Stimulated activated CD8-positive, alpha-beta memory T cell treated with anti-CD3 and anti-CD28 coated beads, Interleukin-4, amount 100 ng/mL, for 4 hours (primary cell): ENCODE data around the gene PDLIM4.

Experiments
- DNase-seq, 2 donors: peaks; one replicate each; pipeline ENCODE4 v3.0.0-alpha.2; 2020; ENCODE audit warnings: low read depth in 2 of 2, low spot score in 1 of 2

PDLIM4 gene

DNA sequence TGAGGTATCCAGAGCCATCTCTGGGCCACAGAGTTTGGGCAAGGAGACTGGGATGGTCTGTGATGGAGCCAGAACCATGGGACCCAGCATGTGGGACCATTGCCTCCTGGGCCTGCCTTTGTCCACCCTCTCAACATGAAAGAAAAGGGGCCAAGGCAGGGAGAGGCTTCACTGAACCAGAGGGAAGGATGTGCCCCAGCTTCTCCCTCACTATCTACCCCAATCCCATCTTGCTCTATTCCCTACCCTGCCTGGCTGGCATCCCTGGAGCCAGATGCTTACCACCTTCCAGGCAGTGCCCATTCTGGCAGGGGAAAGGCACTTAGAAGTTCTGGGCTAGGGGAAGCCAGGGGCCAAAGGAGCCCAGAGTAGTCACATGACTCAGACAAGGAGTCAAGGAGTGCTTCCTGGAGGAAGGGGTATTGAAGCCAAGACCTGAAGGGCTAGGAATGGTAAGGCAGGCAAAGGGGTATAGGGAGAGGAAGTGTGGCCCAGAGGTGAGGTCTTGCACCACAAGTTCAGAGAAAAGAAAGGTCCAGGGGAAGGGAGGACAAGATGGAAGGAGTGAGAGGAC is 9.8 kb downstream of the PDLIM4 start:
- no peak for DNase-seq

DNA sequence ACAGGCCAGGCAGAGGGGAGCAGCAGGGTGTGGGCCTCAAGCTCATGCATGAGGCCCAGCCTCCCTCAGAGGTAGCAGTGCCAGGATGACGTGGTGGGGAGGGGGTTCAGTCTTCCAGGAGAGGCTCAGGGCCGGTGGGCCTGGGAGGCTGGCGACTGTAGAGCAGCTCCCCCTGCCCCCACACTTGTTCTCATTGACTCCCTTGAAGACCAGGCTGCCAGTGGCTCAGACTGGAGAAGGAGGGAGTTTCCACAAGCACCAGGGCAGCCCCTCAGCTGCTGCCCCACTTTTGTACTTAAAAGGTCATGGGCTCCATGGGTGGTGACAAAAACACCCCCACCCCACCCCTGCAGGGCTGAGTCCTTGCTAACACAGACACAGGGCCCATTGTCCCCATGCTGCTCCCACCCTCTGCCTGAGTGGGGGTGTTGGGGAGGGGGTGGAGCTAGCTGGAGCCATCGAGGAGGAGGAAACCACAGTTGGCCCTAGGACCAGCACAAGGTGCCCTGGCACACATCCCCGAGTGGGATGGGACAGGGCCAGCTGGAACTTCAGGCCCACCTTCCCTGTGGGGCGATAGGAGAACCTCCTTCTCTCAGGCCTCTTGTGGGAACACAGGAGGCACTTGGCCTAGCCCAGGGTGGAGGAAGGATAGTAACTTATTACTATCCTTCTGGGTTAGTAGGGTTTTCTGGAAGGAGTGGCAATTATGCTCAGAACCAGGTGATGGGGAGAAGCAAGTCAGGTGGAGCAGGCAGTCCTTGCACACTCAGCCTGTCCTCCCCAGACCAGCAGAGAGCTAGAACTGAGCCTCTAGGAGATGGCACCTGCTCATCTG is 10.7 kb downstream of the PDLIM4 start:
- no peak for DNase-seq

DNA sequence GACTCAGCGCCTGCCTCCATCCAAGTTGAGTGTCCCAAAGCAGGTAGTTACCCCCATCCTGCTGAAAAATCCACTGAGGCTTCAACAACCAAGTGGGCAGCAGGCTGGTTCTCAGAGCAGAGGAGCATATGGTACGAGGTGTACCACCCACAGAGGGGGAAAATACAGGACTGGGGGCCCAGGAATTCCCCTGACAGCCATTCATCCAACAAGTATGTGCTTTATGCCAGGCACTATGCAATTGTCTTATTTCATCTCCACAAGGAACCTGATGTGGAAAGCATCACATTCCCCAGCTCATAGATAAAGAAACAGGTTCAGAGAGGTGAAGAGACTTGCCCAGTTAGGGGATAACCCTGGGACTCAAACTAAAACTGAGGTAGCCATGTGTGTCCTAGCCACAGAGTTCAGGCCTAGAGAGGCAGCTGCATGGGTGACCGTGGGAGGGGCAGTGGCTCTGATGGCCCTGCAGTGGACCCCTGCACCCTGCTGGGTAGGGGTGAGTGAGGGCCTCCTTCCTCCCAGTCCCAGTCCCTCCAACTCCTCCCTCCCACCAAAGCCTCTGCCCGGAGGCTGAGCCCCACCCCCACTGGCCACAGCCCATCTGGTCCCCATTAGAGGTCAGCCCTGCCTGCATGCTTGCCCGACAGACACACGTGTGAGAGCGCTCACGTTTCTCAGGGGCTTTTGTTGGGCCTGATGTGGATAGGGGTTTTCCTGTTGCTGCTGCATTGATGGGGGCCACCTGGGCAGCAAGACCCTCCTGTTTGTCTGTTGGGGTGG is 11.5 kb downstream of the PDLIM4 start:
- DNase-seq: no peak

DNA sequence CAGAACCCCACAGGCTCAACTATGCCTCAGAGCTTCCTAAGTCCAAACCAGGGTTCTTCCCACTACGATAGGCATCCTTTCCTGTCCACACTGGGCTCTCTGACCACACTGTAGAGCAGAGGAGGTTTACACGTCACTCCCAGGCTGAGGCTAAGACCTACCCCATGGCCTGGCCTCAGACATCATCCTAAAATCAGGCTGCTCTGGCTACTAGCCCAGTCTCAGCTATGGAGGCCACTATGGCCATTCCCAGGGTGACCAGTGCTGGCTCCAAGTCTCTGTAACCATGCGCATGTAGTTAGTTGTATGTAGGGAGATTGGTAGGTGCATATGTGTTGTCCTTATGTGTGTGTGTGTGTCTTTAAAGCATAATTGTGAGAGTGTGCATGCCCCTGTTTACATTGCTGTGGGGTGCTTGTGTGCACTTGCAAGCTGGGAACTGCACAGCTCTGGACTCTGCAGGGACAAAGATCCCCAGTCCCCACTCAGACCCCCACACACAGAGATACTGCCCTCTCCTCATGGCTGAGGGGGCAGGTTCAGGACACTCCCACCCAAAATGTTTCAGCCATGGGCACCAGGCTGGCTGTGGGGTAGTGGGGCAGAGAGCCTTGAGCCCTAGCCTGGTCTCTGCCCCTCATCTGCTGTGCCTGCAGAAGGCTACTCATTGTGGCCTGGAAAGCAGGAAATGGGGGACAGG is 12.3 kb downstream of the PDLIM4 start:
- no peak for DNase-seq

GRCh38 chr5:132270335-132270665 is 12.8 kb downstream of the PDLIM4 start:
- DNase-seq: no peak

- DNase-seq: no peak
Measured at GRCh38 chr5:132270706-132271105, 13.2 kb downstream of the PDLIM4 start.

GRCh38 chr5:132271251-132272246 is 14.1 kb downstream of the PDLIM4 start:
- DNase-seq: no peak

GRCh38 chr5:132272311-132273210 is 15.1 kb downstream of the PDLIM4 start:
- DNase-seq: peak; percentile 51 to 65

- no peak for DNase-seq
Measured at GRCh38 chr5:132273631-132274030, 16.1 kb downstream of the PDLIM4 start.

DNA sequence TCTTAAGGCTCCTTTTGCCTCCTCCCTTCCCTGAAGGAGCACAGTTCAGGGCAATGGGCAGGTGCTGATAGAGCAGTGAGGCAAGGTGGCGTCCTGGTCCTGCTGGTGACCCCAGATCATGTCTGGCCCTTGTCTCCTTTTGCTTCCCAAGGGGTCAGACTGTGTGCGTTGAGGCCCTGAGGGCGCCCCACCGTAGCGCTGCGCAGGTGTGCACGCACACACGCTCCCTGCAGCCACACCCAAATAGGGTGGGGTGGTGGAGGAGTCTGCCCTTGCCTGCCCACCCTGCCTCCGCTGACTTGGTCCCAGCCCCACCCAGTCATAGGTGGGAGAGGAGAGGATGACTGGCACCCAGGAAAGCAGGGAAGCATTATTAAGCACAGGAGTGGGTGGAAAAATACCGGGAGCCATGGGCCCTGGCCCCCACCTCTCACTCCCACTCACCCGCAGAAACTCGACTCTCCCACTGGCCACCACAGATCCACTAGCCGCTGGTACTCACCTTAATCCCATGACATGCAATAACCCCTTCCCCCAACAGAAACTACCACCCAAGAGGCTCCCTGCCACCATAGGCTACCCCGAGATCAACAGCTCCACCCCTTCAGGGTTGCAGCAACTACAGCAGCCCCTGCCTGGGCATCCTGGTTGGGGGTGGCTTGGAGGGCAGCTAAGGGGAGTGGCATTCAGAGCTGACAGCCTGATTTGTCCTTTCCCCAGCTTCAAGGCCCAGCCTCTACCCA is 16.7 kb downstream of the PDLIM4 start:
- no peak for DNase-seq

GRCh38 chr5:132275367-132276220 is 18.1 kb downstream of the PDLIM4 start:
- DNase-seq: no peak

DNA sequence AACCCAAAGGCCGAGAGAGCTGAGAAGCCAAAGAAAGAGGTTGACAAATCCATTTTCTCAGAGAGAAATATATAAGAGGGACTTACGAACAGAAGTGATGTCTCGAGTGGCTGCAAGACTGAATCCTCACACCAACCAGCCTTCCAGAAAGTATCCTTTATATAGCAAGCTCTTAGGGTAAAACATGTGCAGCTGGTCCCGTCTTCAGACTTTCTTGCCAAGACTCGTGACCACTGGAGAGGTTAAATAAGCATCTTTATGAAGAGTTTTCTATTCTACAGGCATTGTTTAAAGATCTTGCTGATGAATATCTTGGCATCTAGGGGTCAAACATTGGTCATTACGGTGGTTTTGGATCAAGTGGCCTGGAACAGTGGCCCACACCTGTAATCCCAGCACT is 19.8 kb downstream of the PDLIM4 start:
- DNase-seq: no peak

DNA sequence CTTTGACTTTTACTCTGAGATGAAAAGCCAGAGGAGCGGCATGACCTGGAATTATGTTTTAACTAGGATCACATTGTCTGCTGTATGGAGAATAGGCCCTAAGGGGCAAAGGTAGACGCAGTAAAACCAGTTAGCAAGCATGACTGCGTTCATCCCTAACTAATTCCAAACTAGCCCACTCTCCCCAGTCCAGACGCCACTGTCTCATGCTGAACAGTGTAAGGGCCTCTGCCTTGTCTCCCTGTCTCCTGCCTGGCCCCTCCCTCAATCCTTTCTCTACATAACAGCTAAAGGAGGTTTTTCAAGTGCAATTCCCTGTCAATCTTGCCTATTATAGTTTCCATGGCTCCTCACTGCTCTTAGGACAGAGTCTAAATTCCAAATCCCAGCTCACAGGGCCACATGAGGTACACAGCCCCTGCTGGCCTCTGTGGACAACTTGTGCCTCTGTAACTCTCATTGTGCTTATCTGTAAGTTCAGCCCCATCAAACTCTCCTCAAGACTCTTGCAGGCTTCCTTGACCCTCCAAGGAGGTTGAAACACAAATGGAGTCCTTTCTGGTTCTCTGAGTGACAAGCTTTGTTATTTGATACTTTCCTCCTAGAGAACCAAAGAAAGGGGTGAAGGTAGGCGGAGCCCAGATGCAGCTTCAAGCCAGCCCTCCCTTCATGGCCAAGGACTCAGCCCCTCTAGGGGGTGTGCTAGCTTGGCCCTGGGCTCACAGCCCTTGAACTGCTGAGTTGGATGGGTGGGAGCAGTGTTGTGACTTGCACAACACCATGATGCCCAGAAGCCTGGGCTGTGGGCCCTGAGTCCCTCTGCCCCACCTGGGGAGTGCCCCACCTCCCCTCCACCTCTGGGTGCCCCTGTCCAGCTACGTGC is 20.7 kb downstream of the PDLIM4 start:
- DNase-seq: no peak

- DNase-seq: no peak
Measured at GRCh38 chr5:132279801-132280200, 22.3 kb downstream of the PDLIM4 start.

GRCh38 chr5:132280371-132281240 is 23.1 kb downstream of the PDLIM4 start:
- DNase-seq: no peak
